HG03432 (cell line): ENCODE data around the gene BIN1.

Experiments used
- ATAC-seq: cut with Tn5 transposase; IDR thresholded peaks from one replicate; pipeline ENCODE4 v1.9.1; 2021; ENCODE audit warnings: mild to moderate bottlenecking, moderate library complexity; ENCODE audit not compliant: unreplicated experiment

Gene BIN1

GRCh38 chr2:127058954-127059252 is 48.1 kb downstream of the BIN1 start:
- ATAC-seq, result no peak

GRCh38 chr2:127058246-127058953 is 48.6 kb downstream of the BIN1 start:
- ATAC-seq, result no peak

- no peak for ATAC-seq
Observed at GRCh38 chr2:127057371-127058245, 49.3 kb downstream of the BIN1 start.

- no peak for ATAC-seq
Observed at GRCh38 chr2:127056631-127057370, 50.2 kb downstream of the BIN1 start.

GRCh38 chr2:127056086-127056485 is 50.9 kb downstream of the BIN1 start:
- no peak for ATAC-seq

GRCh38 chr2:127055786-127056076 is 51.2 kb downstream of the BIN1 start:
- ATAC-seq, result no peak

- no peak for ATAC-seq
Observed at GRCh38 chr2:127054996-127055785, 51.8 kb downstream of the BIN1 start.

GRCh38 chr2:127054604-127054930 is 52.4 kb downstream of the BIN1 start:
- ATAC-seq, result no peak

GRCh38 chr2:127053731-127054603 is 53.0 kb downstream of the BIN1 start:
- ATAC-seq, result no peak

- no peak for ATAC-seq
Observed at GRCh38 chr2:127052771-127053691, 53.9 kb downstream of the BIN1 start.

GRCh38 chr2:127052057-127052770 is 54.7 kb downstream of the BIN1 start:
- no peak for ATAC-seq

- no peak for ATAC-seq
Observed at GRCh38 chr2:127051116-127052056, 55.6 kb downstream of the BIN1 start.

GRCh38 chr2:127050803-127051115 is 56.2 kb downstream of the BIN1 start:
- ATAC-seq, result no peak

GRCh38 chr2:127049927-127050802 is 56.8 kb downstream of the BIN1 start:
- ATAC-seq, result peak; percentile 80

GRCh38 chr2:127048969-127049897 is 57.7 kb downstream of the BIN1 start:
- ATAC-seq, result no peak

- ATAC-seq, result no peak
Observed at GRCh38 chr2:127048618-127048935, 58.4 kb downstream of the BIN1 start.
